ENCODE data around the gene USH2A. TPM values are rescaled to one million over a fixed set of nuclear protein-coding genes. Genes with fewer than 3 reads are reported as not detected.

USH2A gene
- total and polyA plus RNA-seq, 3 donors from 2014 or later, result 1.6 to 2.5 (median 1.8) TPM

- H3K4me3 ChIP-seq, result no peak overlapping the region
- no peaks in the 10 kb centered on the region for H3K36me3 ChIP-seq (ENCODE audit: low read depth, missing control alignments)
- no peaks in the 10 kb centered on the region for H3K9me3 ChIP-seq
- no peak for DNase-seq
- no peaks in the 10 kb centered on the region for H3K27me3 ChIP-seq
- no peak overlapping the region for H3K27ac ChIP-seq
- no peaks in the 10 kb centered on the region for H3K4me1 ChIP-seq
- 58 to 74% methylated on average over 1 of the region's 1 CpG for whole genome bisulfite sequencing, 2 donors
- intact Hi-C loops (cut with DNase I; ENCODE audit: low total_unique reads), result no loop called here
- no peak for TF ChIP-seq POLR2A (IDR thresholded peaks at IDR 0.05)
- TF ChIP-seq, protein P1, sequence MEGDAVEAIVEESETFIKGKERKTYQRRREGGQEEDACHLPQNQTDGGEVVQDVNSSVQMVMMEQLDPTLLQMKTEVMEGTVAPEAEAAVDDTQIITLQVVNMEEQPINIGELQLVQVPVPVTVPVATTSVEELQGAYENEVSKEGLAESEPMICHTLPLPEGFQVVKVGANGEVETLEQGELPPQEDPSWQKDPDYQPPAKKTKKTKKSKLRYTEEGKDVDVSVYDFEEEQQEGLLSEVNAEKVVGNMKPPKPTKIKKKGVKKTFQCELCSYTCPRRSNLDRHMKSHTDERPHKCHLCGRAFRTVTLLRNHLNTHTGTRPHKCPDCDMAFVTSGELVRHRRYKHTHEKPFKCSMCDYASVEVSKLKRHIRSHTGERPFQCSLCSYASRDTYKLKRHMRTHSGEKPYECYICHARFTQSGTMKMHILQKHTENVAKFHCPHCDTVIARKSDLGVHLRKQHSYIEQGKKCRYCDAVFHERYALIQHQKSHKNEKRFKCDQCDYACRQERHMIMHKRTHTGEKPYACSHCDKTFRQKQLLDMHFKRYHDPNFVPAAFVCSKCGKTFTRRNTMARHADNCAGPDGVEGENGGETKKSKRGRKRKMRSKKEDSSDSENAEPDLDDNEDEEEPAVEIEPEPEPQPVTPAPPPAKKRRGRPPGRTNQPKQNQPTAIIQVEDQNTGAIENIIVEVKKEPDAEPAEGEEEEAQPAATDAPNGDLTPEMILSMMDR (IDR thresholded peaks at IDR 0.05), result no peak
Observed at GRCh38 chr1:215617979-215618378, 805.3 kb downstream of the USH2A start.

GRCh38 chr1:215612391-215612790 is 810.9 kb downstream of the USH2A start:
- Histone ChIP-seq H3K27me3 (no peaks in the 10 kb centered on the region), H3K36me3 (ENCODE audit: low read depth, missing control alignments) (no peaks in the 10 kb centered on the region), H3K4me1 (no peaks in the 10 kb centered on the region), H3K9me3 (no peaks in the 10 kb centered on the region), H3K27ac (no peak overlapping the region), H3K4me3 (no peak overlapping the region)
- no peak for DNase-seq
- WGBS, 2 donors, result 56% methylated on average over 3 of the region's 3 CpGs
- intact Hi-C loops (cut with DNase I; ENCODE audit: low total_unique reads), result no loop called here
- TF ChIP-seq, protein P1 (IDR thresholded peaks at IDR 0.05), result no peak
- TF ChIP-seq POLR2A (IDR thresholded peaks at IDR 0.05), result no peak

DNA sequence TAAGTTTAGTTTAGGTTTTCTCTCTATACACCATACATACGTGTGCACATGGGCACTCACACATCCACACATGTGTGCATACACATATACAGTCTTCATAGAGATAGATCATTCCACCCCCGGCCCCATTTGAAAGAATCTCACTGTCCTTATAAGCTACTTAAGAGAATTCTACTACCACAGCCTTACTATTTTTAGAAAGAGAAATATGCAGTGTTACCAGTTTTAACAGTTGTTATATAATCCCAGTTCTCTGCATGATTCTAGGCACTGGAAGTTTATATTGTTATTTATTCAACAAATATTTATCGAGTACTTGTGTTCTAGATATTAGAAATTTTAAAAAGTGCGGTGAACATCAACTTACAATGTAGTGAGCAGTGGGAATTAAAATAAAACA is 814.6 kb downstream of the USH2A start:
- Histone ChIP-seq H3K4me3 (no peak overlapping the region), H3K4me1 (peaks cover 3% of the 10 kb centered on the region), H3K27ac (no peak overlapping the region), H3K9me3 (no peaks in the 10 kb centered on the region), H3K27me3 (no peaks in the 10 kb centered on the region), H3K36me3 (ENCODE audit: low read depth, missing control alignments) (no peaks in the 10 kb centered on the region)
- no peak for DNase-seq
- 74 to 76% methylated on average over 4 of the region's 4 CpGs for WGBS, 2 donors
- intact Hi-C loops (cut with DNase I; ENCODE audit: low total_unique reads), result no loop called here
- TF ChIP-seq, protein P1 (IDR thresholded peaks at IDR 0.05), result no peak
- TF ChIP-seq POLR2A (IDR thresholded peaks at IDR 0.05), result no peak

DNA sequence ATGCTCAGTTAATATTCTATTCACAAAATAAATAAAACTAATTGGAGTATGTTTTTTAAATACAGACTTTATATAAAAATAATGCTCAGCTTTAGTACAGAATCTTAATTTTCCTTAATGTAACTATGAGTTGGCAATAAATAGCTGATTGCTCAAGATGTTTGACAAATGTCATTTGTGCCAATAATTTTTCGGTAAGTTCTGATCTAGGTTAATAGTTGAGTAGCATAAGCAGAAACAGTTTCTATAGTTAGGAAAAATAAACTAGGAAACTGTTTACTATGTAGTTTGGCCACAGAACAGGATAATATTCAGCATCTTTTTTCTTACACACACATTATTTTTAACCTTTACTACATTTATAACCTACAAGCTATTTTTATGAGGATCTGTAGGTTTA is 815.8 kb downstream of the USH2A start:
- DNase-seq, result no peak
- whole genome bisulfite sequencing, 2 donors, result 84 to 85% methylated on average over 1 of the region's 1 CpG
- Histone ChIP-seq H3K9me3 (no peaks in the 10 kb centered on the region), H3K27ac (no peak overlapping the region), H3K4me1 (peaks cover 3% of the 10 kb centered on the region), H3K36me3 (ENCODE audit: low read depth, missing control alignments) (no peaks in the 10 kb centered on the region), H3K27me3 (no peaks in the 10 kb centered on the region), H3K4me3 (no peak overlapping the region)
- intact Hi-C loops (cut with DNase I; ENCODE audit: low total_unique reads), result no loop called here
- TF ChIP-seq POLR2A (IDR thresholded peaks at IDR 0.05), result no peak
- TF ChIP-seq, protein P1 (IDR thresholded peaks at IDR 0.05), result no peak

GRCh38 chr1:215606564-215607168 is 816.6 kb downstream of the USH2A start:
- intact Hi-C loops (cut with DNase I; ENCODE audit: low total_unique reads), result no loop called here
- Histone ChIP-seq H3K4me3 (no peak overlapping the region), H3K27me3 (no peaks in the 10 kb centered on the region), H3K27ac (no peak overlapping the region), H3K9me3 (no peaks in the 10 kb centered on the region), H3K36me3 (ENCODE audit: low read depth, missing control alignments) (no peaks in the 10 kb centered on the region), H3K4me1 (peaks cover 3% of the 10 kb centered on the region)
- no peak for DNase-seq
- no peak for TF ChIP-seq POLR2A (IDR thresholded peaks at IDR 0.05)
- TF ChIP-seq, protein P1 (IDR thresholded peaks at IDR 0.05), result peak in 1 of 3 experiments; percentile 68
- WGBS, 2 donors, result 54 to 59% methylated on average over 2 of the region's 2 CpGs

All from testis (tissue), 3 donors.